GM18517 (cell line): ENCODE data around the gene ARHGAP30.

Source experiments
- ATAC-seq: cut with Tn5 transposase; IDR thresholded peaks from one replicate; pipeline ENCODE4 v1.9.1; 2021; ENCODE audit warnings: mild to moderate bottlenecking, moderate library complexity; ENCODE audit not compliant: unreplicated experiment

Gene ARHGAP30

DNA sequence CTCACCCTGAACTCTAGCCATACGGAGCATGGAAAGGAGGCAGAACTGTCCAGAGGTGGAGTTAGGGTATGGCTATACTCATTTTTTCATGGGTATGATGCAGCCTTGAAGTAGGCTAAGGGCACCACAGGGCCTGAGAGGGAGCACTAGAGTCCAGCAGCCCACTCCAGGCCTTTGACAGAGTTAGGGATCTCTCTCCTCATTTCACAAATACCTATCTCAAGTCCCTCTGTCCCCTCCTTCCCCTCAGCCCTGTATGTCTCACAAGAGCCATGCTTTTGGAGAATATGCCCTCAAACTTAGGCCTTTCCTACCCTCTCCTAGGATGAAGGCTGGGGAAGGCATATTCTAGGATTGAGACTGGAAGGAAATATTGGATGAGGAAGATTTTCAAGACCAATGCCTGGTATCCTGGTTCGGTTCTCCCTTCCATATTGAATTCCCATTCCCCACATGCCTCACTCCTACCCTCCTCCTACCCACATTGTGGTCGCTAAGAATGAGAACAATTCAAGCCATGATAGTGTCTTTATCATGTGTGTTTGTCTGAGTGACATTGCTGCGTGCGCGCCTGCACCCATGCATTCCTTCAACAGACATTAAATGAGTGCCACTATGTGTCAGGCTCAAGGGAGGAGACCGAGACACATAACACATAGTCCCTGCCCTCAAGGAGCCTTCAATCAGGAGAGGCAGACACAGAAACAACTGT lies 22.3 kb upstream of the ARHGAP30 start:
- ATAC-seq, result no peak

DNA sequence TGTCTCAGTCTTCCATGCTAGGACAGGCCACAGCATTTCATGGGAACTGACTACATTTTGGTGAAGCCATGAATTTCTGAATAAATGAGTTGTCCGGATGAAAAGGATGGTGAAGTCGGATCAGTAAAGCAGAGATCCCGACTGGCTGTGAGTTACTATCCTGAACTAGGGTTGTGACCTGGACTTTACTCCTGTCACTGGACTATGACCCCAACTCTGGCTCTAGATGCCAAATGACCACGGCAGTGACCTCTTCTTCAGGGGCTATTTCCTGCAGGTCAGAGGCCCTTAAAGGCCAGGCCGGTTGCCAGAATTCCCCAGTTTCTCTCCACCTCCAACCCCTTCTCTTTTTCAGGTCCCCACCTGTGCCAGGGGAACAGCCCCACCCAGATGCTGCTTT lies 21.4 kb upstream of the ARHGAP30 start:
- no peak for ATAC-seq

- ATAC-seq, result no peak
Measured at GRCh38 chr1:161090617-161091016, 20.9 kb upstream of the ARHGAP30 start.

- no peak for ATAC-seq
Measured at GRCh38 chr1:161089938-161090337, 20.2 kb upstream of the ARHGAP30 start.

- no peak for ATAC-seq
Measured at GRCh38 chr1:161089251-161089924, 19.7 kb upstream of the ARHGAP30 start, which contains the start of gene NECTIN4. NECTIN4 (minus strand) TSS chr1:161089558; CDS start chr1:161089296, 262 bp downstream.

DNA sequence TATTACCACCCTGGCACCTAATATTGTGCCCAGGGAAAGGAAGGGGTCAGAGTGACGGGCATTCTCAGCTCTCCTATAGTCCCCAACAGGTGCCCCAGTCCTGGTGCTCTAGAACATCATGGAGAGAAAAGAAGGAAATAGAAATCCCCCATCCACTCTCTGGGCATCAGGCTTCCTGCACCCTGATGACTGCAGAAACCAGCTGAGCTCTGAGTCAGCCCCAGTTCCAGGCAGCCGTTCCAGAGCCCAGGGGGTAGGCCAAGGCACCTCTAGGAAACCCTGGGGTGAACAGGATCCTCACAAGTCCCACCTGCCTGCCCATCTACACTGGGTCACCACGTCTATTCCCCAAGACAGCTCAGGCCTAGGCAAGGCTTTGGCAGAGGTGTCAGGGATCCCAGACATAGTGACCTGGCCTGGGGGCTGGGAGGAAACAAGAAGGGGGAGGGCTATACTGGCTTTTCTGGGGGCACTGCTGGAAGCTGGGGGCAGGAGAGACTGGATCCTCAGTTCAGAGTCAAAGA lies 19.0 kb upstream of the ARHGAP30 start:
- ATAC-seq, result no peak

GRCh38 chr1:161086457-161086856 lies 16.8 kb upstream of the ARHGAP30 start:
- ATAC-seq, result no peak

GRCh38 chr1:161085165-161085564 lies 15.5 kb upstream of the ARHGAP30 start:
- ATAC-seq, result no peak

- no peak for ATAC-seq
Measured at GRCh38 chr1:161084597-161084988, 14.9 kb upstream of the ARHGAP30 start.

- no peak for ATAC-seq
Measured at GRCh38 chr1:161083748-161084596, 14.3 kb upstream of the ARHGAP30 start.

DNA sequence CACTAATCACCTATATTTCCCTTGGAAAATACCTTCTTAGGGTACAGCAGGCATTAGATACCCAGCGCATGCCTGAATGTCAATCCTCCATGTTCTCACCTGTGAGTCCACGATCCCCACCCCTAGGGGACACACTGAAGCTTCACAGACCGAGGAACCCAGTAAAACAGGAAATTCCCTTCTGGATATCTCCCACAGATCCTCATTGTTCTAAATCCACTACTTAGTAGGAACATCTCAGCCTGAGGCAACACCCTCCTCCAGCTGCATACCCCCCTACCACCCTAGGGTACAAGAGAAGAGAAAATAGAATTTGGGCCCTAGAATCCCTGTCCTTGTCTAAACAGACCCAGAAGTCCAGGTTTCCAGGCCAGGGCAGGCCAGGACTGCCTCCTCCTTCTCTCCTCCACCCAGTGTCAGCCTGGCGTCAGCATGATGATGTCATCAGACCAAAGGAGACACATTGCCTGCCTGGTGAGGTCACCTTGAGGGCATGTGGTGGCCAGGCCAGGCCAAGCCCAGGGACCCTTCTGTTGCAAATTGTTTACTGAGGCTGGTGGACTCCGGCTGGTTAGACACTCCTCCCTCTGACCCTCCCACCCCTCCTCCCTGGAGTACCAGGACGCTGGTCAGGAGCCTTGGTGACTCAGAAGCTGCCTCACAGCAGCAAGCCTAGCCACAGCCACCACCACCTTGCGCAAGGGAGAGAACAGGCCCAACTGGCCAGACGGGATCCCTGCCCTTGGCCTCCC lies 13.5 kb upstream of the ARHGAP30 start:
- no peak for ATAC-seq

- ATAC-seq, result no peak
Measured at GRCh38 chr1:161082483-161082882, 12.8 kb upstream of the ARHGAP30 start.

GRCh38 chr1:161081519-161081918 lies 11.8 kb upstream of the ARHGAP30 start:
- ATAC-seq, result no peak

DNA sequence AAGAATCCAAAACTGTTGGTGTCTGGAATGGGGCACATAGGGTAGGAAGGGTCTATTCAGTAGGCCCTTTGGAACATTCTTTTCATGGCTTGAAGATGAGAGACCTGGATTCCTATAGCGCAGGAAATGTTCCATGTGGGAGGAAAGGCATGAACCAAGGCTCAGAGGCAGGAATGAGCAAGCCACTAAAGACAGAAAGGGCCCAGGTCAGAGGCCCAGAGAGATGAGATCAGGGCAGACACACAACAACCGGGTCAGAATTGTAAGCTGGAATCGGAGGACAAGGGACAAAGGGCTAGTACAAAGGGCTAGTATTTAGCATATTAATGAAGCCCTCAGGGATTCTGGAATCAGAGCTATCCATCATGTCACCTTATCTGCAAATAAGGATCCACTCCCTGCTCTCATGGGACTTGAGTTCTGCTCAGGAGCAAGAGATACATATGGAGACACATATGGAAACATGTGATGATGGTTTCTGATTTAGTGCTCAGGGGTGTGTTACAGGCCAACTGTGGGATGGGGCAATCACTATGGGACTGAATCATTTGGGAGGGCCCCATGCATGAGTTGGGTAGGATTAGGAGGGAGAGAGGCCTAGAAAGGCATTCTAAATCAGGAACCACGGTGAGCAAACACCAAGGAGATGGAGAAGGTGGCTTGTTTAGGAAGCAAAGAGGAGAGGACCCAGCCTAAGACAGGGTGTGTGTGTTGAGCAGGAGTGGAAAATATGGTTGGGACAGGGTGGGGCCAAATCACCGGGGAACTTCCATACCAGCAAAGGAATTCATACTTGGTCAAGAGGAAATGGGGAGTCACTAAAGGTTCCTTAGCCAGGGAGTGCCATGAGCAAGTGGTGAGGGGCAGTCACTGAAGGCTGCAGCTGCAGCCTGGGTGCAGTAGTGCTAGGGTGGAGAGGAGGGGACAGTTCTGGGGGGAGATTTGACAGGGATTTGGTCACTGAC lies 11.0 kb upstream of the ARHGAP30 start:
- ATAC-seq, result no peak

DNA sequence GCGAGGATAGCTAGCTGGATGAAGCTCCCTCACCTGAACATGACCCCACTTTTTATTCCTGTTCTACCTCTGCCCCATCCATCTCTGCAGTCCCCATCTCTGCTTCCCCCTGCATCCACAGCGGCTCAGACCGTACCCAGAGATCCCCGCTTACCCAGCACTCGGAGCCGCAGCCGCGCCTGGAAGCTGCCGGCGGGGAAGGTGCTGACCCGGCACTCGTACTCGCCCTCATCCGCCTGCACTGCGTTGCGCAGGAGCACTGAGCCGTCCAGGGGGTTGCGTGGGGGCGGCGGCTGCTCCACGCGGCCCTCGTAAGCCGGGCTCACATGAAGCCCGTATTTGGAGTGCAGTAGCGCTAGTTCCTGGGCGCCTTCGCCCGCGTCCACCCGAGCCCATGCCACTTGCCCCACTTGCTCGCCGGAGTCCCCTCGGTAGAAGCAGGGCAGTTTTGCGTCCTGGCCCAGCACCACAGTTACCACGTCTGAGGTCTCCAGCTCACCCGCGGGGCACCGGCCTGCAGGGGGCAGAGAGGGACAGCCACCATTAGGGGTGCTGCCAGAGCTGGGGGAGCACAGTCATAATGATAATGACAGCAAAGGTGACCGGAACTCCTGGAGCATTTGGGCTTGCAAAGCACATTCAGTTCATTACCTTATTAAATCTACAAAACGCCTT lies 9.9 kb upstream of the ARHGAP30 start:
- no peak for ATAC-seq

DNA sequence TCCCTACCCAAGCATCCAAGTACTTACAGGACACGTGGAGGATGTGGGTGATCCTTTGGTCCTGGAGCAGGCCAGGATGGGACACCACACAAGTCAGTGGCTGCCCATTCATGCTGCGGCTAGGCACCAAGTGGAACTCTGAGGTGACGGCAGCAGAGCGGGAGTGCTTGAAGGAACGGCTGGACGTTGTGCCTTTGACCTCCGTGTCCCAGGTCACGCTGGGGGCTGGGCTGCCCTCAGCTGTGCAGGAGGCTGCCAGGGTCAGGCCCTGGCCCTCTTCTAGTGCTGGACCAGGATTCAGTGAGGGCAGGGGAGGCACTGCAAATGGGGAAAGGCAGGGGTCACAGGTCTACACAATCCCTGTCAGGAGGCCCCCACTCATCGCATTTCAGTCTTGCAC lies 7.7 kb upstream of the ARHGAP30 start:
- no peak for ATAC-seq

DNA sequence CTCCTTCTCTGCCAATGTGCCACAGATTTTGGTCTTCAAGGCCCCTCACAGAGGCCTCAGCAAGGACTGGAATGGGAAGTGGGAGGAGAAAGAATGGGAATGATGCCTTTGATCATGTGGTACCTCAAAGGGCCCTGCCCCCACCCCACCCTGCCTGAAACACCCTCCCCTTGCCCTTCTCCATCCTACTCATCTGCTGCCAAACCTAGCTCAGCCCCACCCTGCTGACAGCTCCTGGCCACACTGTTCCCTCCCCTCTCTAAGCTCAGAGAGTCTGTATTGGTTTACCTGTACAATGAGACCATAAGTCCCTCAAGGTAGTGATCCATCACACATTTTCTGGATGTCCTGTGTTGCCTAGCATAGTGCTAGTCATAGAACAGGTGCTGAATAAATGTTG lies 6.7 kb upstream of the ARHGAP30 start:
- no peak for ATAC-seq

- no peak for ATAC-seq
Measured at GRCh38 chr1:161074676-161075368, 5.1 kb upstream of the ARHGAP30 start.
